Parathyroid adenoma (tissue), 2 donors: ENCODE measurements around the gene MEF2B.

Experiments used
- H2AFZ ChIP-seq: fragments of 300-600 bp; sonication (generic); one replicate; pipeline ENCODE4 v1.7.0; 2017; ENCODE audit warnings: antibody characterized with exemption, mild to moderate bottlenecking
- H3K27ac ChIP-seq: fragments of 300-600 bp; sonication (generic); one replicate; pipeline ENCODE4 v1.7.0; 2017
- H3K27me3 ChIP-seq: fragments of 300-600 bp; sonication (generic); one replicate; pipeline ENCODE4 v1.7.0; 2017; ENCODE audit warnings: low read length; ENCODE audit not compliant: control insufficient read depth, insufficient read depth
- H3K36me3 ChIP-seq: fragments of 300-600 bp; sonication (generic); one replicate; pipeline ENCODE4 v1.7.0; 2017; ENCODE audit warnings: low read length; ENCODE audit not compliant: control insufficient read depth, insufficient read depth
- H3K4me1 ChIP-seq: fragments of 300-600 bp; sonication (generic); one replicate; pipeline ENCODE4 v1.7.0; 2017; ENCODE audit warnings: control low read depth
- H3K4me2 ChIP-seq: fragments of 300-600 bp; sonication (generic); one replicate; pipeline ENCODE4 v1.7.0; 2017; ENCODE audit warnings: low read length
- H3K4me3 ChIP-seq: fragments of 300-600 bp; sonication (generic); one replicate; pipeline ENCODE4 v1.7.0; 2017; ENCODE audit warnings: low read depth, low read length
- H3K79me2 ChIP-seq: fragments of 300-600 bp; sonication (generic); one replicate; pipeline ENCODE4 v1.7.0; 2017; ENCODE audit warnings: control low read depth
- H3K9ac ChIP-seq: fragments of 300-600 bp; sonication (generic); one replicate; pipeline ENCODE4 v1.7.0; 2017; ENCODE audit warnings: mild to moderate bottlenecking
- H3K9me3 ChIP-seq: fragments of 300-600 bp; sonication (generic); one replicate; pipeline ENCODE4 v1.7.0; 2017; ENCODE audit warnings: low read length; ENCODE audit not compliant: control insufficient read depth
- TF ChIP-seq, protein P1 (sequence below): fragments of 300-600 bp; sonication (generic); IDR thresholded peaks from one replicate; pipeline ENCODE4 v1.7.0; 2017; ENCODE audit warnings: antibody characterized with exemption, mild to moderate bottlenecking
- donor health status: primary hyperparathyroidism.

MEF2B gene

GRCh38 chr19:19157808-19158207 is 12.3 kb downstream of the MEF2B start:
- H3K4me1 ChIP-seq, result no peaks in the 10 kb centered on the region
- H3K27me3 ChIP-seq, result no peaks in the 10 kb centered on the region
- H3K79me2 ChIP-seq, result no peaks in the 10 kb centered on the region
- H3K27ac ChIP-seq, result no peak overlapping the region
- H3K36me3 ChIP-seq, result no peaks in the 10 kb centered on the region
- H3K4me3 ChIP-seq, result no peak overlapping the region
- H3K9me3 ChIP-seq, result no peaks in the 10 kb centered on the region
- H3K4me2 ChIP-seq, result no peak overlapping the region
- H3K9ac ChIP-seq, result no peak overlapping the region
- no peak overlapping the region for H2AFZ ChIP-seq
- TF ChIP-seq, protein P1, sequence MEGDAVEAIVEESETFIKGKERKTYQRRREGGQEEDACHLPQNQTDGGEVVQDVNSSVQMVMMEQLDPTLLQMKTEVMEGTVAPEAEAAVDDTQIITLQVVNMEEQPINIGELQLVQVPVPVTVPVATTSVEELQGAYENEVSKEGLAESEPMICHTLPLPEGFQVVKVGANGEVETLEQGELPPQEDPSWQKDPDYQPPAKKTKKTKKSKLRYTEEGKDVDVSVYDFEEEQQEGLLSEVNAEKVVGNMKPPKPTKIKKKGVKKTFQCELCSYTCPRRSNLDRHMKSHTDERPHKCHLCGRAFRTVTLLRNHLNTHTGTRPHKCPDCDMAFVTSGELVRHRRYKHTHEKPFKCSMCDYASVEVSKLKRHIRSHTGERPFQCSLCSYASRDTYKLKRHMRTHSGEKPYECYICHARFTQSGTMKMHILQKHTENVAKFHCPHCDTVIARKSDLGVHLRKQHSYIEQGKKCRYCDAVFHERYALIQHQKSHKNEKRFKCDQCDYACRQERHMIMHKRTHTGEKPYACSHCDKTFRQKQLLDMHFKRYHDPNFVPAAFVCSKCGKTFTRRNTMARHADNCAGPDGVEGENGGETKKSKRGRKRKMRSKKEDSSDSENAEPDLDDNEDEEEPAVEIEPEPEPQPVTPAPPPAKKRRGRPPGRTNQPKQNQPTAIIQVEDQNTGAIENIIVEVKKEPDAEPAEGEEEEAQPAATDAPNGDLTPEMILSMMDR, result no peak

DNA sequence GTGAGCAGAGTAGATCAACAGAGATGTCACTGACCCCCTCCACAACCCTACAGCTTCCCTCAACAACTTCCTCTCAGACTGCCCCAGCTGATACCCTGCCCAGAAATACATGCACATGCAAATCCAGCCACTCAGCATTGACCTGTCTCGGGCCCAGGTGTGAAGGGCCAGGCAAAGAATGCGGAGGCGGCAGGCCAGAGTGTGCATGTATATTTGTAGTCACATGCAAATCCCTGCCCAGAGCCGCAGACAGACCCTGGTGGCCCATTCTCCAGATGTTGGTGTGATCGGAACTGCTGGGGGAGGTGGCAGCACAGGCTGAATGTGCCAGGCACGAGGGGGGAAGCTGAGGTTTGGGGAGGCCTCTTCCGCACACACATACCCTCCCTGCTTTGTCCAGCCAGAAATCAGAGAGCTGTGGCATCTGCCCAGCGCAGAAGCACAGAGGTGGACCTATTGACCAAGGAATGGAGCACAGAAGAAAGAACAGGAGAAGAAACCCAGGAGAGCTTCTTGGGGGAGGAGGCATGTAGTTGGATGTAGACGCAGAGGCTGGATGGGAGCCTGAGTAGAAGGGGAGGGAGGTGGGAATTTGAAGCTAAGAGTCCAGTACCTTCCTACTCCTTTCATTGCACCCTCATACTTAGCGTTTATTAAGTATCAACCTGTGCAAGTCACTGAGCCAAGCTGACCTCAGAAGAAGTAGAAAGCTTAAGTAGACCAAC is 14.4 kb downstream of the MEF2B start:
- no peaks in the 10 kb centered on the region for H3K79me2 ChIP-seq
- H2AFZ ChIP-seq, result no peak overlapping the region
- no peaks in the 10 kb centered on the region for H3K27me3 ChIP-seq
- no peak overlapping the region for H3K9ac ChIP-seq
- no peak overlapping the region for H3K4me2 ChIP-seq
- H3K27ac ChIP-seq, result no peak overlapping the region
- no peaks in the 10 kb centered on the region for H3K9me3 ChIP-seq
- H3K4me3 ChIP-seq, result no peak overlapping the region
- no peaks in the 10 kb centered on the region for H3K4me1 ChIP-seq
- TF ChIP-seq, protein P1, result no peak
- H3K36me3 ChIP-seq, result no peaks in the 10 kb centered on the region

DNA sequence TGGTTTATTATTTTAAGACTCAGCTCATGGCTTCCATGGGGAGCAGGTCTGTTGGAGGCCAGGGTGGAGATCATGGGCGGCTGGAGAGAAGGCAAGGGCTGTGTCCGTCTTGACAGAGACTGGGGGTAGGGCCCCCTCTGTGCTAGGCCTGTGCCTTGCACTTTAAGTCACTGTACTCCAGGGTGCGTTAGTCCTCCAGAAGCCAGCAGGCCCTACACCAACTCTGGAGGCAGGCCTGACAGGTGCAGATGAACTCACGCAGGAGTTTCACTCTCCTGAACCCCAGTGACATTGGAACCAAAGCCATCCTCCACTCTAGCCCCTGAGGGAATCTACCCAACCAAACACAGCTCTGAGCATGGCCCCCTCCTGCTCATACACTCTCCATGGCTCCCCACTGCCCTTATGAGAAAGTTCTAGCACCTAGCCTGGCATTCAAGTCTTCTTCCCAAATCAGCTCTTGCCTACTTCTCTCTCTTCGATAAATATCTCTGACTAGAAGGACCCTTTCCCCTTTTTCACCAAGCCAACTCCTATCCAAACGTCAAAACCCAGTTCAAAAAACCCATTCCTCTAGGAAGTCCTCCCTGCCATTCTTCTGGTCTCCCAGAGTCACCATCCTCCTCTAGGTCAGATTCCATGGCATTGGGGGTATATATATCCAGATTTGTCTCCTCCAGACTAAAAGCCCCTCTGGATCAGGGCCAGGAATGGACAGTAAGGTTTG is 15.1 kb downstream of the MEF2B start:
- Histone ChIP-seq H3K9ac (no peak overlapping the region), H3K27ac (no peak overlapping the region), H3K4me2 (no peak overlapping the region), H3K4me3 (no peak overlapping the region), H2AFZ (no peak overlapping the region), H3K9me3 (no peaks in the 10 kb centered on the region), H3K27me3 (no peaks in the 10 kb centered on the region), H3K4me1 (no peaks in the 10 kb centered on the region), H3K79me2 (no peaks in the 10 kb centered on the region), H3K36me3 (no peaks in the 10 kb centered on the region)
- TF ChIP-seq, protein P1, result no peak

DNA sequence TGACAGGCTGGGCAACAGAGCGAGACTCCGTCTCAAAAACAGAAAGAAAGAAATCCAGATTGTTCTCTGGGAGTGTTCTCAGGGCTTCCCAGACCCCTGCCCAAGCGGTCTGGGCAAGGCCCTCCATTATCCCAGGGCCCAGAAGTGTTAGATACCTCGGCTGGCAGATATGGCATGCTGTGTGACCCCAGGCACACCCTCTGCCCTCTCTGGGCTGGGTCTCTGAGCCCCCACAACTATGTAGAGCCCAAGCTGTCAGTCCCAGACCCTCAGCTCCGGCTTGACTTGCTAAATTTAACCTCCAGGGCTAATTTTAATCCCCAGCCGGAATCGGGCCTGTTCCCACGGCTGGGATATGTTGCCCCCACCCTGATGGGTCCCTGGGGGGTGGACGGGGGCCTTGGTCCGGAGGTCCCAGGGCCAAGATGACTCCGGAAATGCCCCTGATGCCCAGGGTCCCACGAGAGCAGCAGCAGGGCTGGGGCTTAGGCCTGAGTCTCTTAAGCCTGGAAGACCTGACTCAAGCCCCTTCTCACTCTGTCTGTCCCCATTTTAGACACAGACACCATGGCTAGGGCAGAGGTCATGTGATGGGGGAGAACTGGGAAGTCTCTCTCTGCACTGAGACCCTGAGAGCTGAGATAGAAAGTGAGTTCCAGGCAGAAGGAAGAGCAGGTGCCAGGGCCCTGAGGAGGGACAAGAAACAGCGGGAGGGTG is 17.2 kb downstream of the MEF2B start:
- Histone ChIP-seq H3K36me3 (no peaks in the 10 kb centered on the region), H3K9ac (no peak overlapping the region), H3K27me3 (no peaks in the 10 kb centered on the region), H3K9me3 (no peaks in the 10 kb centered on the region), H2AFZ (no peak overlapping the region), H3K4me3 (no peak overlapping the region), H3K79me2 (no peaks in the 10 kb centered on the region), H3K4me1 (no peaks in the 10 kb centered on the region), H3K4me2 (no peak overlapping the region), H3K27ac (no peak overlapping the region)
- TF ChIP-seq, protein P1, result no peak
